Motor neuron (in vitro differentiated cells): ENCODE results near the gene ZNF516. TPM values are rescaled to one million over a fixed set of nuclear protein-coding genes. Genes with fewer than 3 reads are reported as not detected.

Source experiments
- ATAC-seq, 8 experiments: fragments of 200-7000 bp; cut with Tn5 transposase; replicated peaks in 6 of 8; 2 replicates each; pipeline ENCODE4 v1.8.0; 2021; ENCODE audit warnings: mild to moderate bottlenecking in 8 of 8, moderate library complexity in 8 of 8
- H3K27ac ChIP-seq, 2 donors: fragments of 250-450 bp; sonication (Bioruptor Pico); 2 replicates each; pipeline ENCODE4 v1.9.0; 2021; ENCODE audit warnings: antibody characterized with exemption in 2 of 2, mild to moderate bottlenecking in 2 of 2, moderate library complexity in 1 of 2
- H3K4me1 ChIP-seq, 2 donors: fragments of 250-450 bp; sonication (Bioruptor Pico); replicated peaks in 1 of 2; 2 replicates each; pipeline ENCODE4 v1.6.1; 2021; ENCODE audit warnings: antibody characterized with exemption in 2 of 2, mild to moderate bottlenecking in 2 of 2, moderate library complexity in 1 of 2
- H3K4me3 ChIP-seq, 5 donors: fragments of 250-450 bp; sonication (Bioruptor Pico); 2 replicates each; pipeline ENCODE4 v1.9.0; 2021; ENCODE audit warnings: antibody characterized with exemption in 5 of 5, mild to moderate bottlenecking in 5 of 5, moderate library complexity in 4 of 5
- WGBS, 10 experiments: fragments of 450-650 bp; shearing (Covaris generic); methylation state at CpG; one replicate each; pipeline ENCODE4 v1.0.0; 2022; 5-methylcytosine and 5-hydroxymethylcytosine counted together
- in situ Hi-C, 9 experiments: fragments of 400-800 bp; cut with MboI; loops; one replicate each; pipeline ENCODE4 v1.15.0; 2021; ENCODE audit warnings: low sequenced_read_pairs in 9 of 9, low pct_unique_long_range_greater_than_20kb in 2 of 9; ENCODE audit not compliant: unreplicated experiment in 9 of 9
- total RNA-seq, 8 experiments: library from RNA; unstranded; fragments of 300-600 nt; gene quantifications; 2 replicates each; pipeline versions ENCODE4 v1.2.3 to v1.2.4, GENCODE V29; 2022

ZNF516 gene
- total RNA-seq, 8 experiments from 2014 or later, result 13.0 to 64.2 (median 33.1) TPM

DNA sequence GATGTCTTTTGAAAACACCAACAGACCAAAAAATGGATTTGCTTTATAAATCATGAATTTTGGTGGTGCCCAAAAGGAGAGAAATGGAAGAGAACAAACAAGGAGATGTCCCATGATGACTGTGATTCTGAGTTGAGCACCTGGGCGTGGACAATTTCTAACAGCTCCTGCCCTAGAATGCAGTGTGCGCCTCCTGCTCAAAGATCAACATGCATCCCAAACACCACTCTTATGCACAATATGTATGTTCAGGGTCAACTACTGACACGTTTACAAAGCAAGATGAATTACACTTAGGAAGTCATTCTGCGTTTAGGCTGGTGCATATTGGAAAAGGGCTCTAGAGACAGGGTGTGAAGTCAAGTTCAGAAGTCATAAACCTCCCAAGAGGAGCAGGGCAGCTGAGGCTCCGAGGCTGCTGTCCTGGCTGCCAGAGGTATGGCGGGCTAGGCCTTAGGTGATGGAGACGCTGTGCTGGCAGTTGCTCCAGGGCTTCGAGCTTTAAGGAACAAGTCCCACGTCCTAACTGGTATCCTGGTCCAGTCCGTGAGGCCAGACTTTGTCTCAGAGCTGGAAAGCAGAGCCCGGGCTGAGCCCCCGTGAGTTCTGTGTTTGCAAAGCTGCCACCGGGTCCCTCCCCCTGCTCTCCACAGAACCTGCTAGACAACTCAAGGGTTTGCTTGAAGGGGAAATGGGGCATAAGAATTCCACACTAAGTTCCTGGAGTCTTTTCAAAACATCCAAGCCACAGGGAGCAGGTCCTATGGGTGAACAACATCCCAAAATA lies 74.0 kb downstream of the ZNF516 start:
- Histone ChIP-seq H3K4me3 (no peak overlapping the region), H3K27ac (no peak overlapping the region), H3K4me1 (peaks cover 34 to 36% of the 10 kb centered on the region in 2 donors)
- in situ Hi-C loops, result loop anchor here in 3 of 9 experiments (25.0 kb wide), 2 partner anchors 266 to 291 kb away; no protein-coding TSS in a partner anchor
- ATAC-seq, result peak in 5 of 8 experiments; percentile 15 to 90 (median 59)
- 27 to 100% (median 81%) methylated on average over 1 to 10 of the region's 13 CpGs; no CpG with 5 or more reads in 3 of the 10 experiments for WGBS, 10 experiments

DNA sequence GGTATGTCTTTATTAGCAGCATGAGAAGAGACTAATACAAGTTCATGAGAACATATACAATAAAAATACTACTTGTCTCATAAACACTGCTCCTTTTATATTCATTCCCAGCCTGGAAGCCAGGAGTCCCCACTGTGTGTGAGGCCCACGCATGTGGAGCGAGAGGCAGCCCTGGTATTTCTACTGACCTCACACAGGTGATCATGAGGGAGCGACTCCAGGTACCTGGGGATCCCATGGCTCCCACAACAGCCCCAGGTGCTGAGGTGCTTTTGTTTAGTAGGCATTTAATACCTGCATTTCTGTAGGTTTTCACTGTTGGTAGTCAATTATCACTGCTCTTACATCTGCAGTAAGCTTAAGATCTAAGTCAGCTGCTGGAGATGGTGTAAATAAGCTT lies 75.2 kb downstream of the ZNF516 start:
- H3K4me3 ChIP-seq, result no peak overlapping the region
- no peak overlapping the region for H3K27ac ChIP-seq
- in situ Hi-C loops, result loop anchor here in 3 of 9 experiments (25.0 kb wide), 2 partner anchors 267 to 292 kb away; no protein-coding TSS in a partner anchor
- 83 to 100% (median 100%) methylated on average over 1 to 3 of the region's 3 CpGs; no CpG with 5 or more reads in 4 of the 10 experiments for WGBS, 10 experiments
- H3K4me1 ChIP-seq, result peaks cover 22 to 26% of the 10 kb centered on the region in 2 donors
- ATAC-seq, result no peak

DNA sequence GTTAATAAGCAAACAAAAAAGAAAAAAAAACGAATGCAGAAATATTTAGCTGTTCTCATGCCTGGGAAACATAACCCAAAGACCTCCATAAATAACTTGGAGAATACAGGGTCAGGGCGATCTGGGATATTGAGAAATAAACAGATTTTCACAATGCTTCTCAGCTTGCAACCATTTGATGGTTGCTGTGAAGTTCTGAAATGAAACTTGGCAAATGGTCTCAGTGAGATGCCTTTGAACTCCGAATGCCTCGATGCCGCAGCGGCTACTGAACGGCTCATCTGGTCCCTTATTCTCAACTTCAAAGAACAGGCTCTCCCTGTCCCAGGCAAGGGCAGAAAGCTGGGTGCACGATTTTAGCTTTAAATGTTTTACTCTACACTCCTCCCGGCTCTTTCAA lies 78.1 kb downstream of the ZNF516 start:
- in situ Hi-C loops, result loop anchor here in 3 of 9 experiments (25.0 kb wide), 2 partner anchors 270 to 295 kb away; no protein-coding TSS in a partner anchor
- WGBS, 10 experiments, result 12 to 64% (median 27%) methylated on average over 2 to 9 of the region's 9 CpGs
- no peak overlapping the region for H3K27ac ChIP-seq
- no peak overlapping the region for H3K4me3 ChIP-seq
- peak in 2 of 8 experiments; percentile 15 to 16 for ATAC-seq
- peaks cover 19 to 20% of the 10 kb centered on the region in 2 donors for H3K4me1 ChIP-seq

DNA sequence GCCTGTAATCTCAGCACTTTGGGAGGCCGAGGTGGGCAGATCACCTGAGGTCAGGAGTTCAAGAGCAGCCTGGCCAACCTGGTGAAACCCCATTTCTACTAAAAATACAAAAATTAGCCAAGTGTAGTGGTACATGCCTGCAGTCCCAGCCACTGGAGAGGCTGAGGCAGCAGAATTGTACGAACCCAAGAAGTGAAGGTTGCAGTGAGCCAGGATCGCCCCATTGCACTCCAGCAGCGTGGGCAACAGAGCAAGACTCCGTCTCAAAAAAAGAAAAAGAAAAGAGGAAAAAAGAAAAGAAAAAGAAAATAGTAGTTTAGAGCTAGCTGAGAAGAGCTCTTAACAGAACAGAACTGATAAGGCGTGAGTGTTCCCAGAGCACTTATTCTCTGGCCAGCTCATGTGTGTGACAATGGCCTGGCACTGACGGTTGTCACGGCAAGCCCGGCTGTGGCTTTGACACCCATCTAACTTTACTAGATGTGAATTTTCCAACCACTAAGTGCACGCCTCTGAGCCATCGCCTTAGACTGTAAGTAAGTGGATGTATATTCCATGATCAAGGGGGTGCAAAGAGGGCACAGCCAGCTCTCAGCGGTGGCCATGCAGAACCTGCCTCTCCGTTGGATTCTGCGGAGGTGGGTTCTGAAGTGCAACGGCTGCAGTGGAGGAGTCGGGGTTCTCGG lies 80.0 kb downstream of the ZNF516 start:
- no peak overlapping the region for H3K27ac ChIP-seq
- no peak for ATAC-seq
- in situ Hi-C loops, result loop anchor here in 3 of 9 experiments (25.0 kb wide), 2 partner anchors 272 to 297 kb away; no protein-coding TSS in a partner anchor
- 73 to 100% (median 94%) methylated on average over 2 to 10 of the region's 17 CpGs for WGBS, 10 experiments
- peaks cover 7 to 8% of the 10 kb centered on the region in 2 donors for H3K4me1 ChIP-seq
- no peak overlapping the region for H3K4me3 ChIP-seq

DNA sequence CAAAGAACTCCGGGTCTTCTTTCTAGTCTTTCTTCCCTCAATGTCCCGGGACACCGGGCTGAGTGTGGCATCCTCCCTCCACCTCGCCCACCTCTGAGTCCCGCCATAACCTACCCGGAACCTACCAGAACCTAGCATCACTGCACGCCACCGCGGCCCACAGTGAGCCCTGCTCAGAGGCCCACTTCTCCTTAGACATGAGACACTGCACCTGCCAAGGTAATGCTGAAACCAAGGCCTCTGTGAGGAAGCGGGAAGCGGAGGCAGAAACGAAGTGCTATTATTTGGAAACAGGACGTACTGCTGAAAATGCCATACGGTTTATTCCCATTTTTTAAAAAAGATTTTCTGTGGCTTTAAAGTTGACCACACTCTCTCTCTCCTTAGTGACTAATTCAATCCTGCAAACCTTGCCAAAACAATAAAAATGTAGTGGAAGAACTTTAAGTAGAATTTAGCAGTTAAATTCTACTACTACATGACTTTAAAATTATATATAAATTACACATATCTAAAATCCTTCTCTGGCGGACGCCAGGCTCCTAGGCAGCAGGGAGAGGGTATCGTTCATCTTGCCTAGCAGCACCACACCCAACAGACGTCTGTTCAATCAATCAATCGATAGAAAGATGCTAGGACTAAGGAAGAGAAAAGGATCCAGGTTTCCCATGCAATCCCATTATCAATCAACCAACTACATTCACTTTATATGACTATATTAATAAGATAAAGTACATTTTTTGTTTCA lies 82.0 kb downstream of the ZNF516 start:
- in situ Hi-C loops, result loop anchor here in 3 of 9 experiments (25.0 kb wide), 2 partner anchors 274 to 299 kb away; no protein-coding TSS in a partner anchor
- peaks cover 0 to 7% of the 10 kb centered on the region in 2 donors for H3K4me1 ChIP-seq
- H3K27ac ChIP-seq, result no peak overlapping the region
- no peak overlapping the region for H3K4me3 ChIP-seq
- WGBS, 10 experiments, result 37 to 100% (median 95%) methylated on average over 1 to 11 of the region's 19 CpGs; no CpG with 5 or more reads in 2 of the 10 experiments
- ATAC-seq, result no peak

DNA sequence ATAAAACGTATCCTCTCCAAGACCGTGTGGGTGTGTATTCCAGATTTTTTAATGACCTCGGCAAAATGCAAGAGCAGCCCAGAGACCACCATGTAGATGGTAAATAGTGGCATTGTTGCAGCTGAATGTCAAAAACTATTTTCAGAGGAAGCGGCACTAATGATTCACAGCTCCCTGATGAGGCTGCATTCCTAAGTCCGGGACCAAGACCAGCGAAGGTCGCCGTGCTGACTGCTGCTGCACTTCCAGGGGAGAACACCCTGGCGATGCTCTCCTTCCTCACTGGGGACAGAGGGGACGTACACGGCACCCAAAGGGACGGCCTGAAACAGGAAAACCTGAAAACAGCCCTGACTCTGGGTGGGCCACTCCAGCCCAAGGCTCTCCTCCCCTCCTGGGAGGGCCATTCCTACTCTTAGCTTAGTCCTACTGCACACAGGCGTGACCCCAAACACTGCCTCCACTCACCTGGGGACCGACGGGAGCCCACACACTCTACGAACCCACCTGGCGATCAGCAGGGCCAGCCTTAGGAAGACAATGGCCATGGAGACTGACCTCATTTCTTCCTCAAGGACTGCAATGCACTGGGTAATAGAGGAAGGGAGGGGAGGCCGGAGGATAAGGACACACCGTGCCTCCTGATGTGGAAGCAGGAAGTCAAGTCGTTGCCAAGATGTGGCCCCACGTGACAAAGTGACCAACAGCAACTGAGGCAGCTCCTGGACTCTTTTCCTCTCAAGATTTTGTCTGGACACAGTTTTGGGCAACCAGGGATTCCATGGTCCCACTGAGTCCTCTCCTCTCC lies 82.8 kb downstream of the ZNF516 start:
- in situ Hi-C loops, result loop anchor here in 3 of 9 experiments (25.0 kb wide), 2 partner anchors 275 to 300 kb away; no protein-coding TSS in a partner anchor
- H3K4me3 ChIP-seq, result no peak overlapping the region
- ATAC-seq, result peak in 1 of 8 experiments; percentile 28
- peaks cover 0 to 7% of the 10 kb centered on the region in 2 donors for H3K4me1 ChIP-seq
- 15 to 88% (median 79%) methylated on average over 3 to 13 of the region's 21 CpGs; no CpG with 5 or more reads in 2 of the 10 experiments for WGBS, 10 experiments
- H3K27ac ChIP-seq, result no peak overlapping the region

- 82 to 97% (median 95%) methylated on average over 3 to 10 of the region's 11 CpGs; no CpG with 5 or more reads in 1 of the 10 experiments for WGBS, 10 experiments
- H3K4me1 ChIP-seq, result no peaks in the 10 kb centered on the region
- H3K27ac ChIP-seq, result no peak overlapping the region
- ATAC-seq, result no peak
- in situ Hi-C loops, result loop anchor here in 3 of 9 experiments (25.0 kb wide), 2 partner anchors 276 to 301 kb away; no protein-coding TSS in a partner anchor
- no peak overlapping the region for H3K4me3 ChIP-seq
Measured at GRCh38 chr18:76410660-76411417, 84.2 kb downstream of the ZNF516 start.

GRCh38 chr18:76410033-76410432 lies 85.0 kb downstream of the ZNF516 start:
- Histone ChIP-seq H3K4me1 (no peaks in the 10 kb centered on the region), H3K4me3 (no peak overlapping the region), H3K27ac (no peak overlapping the region)
- WGBS, 10 experiments, result 67 to 100% (median 87%) methylated on average over 1 to 5 of the region's 5 CpGs; no CpG with 5 or more reads in 5 of the 10 experiments
- in situ Hi-C loops, result loop anchor here in 3 of 9 experiments (25.0 kb wide), 2 partner anchors 277 to 302 kb away; no protein-coding TSS in a partner anchor
- ATAC-seq, result no peak

GRCh38 chr18:76408480-76409067 lies 86.5 kb downstream of the ZNF516 start:
- H3K27ac ChIP-seq, result no peak overlapping the region
- no peak for ATAC-seq
- H3K4me3 ChIP-seq, result no peak overlapping the region
- no peaks in the 10 kb centered on the region for H3K4me1 ChIP-seq
- WGBS, 10 experiments, result 82 to 100% (median 93%) methylated on average over 2 to 13 of the region's 15 CpGs; no CpG with 5 or more reads in 1 of the 10 experiments
- in situ Hi-C loops, result loop anchor here in 4 of 9 experiments (10.0 to 25.0 kb wide), 3 partner anchors 279 to 304 kb away; no protein-coding TSS in a partner anchor

- WGBS, 10 experiments, result 69 to 100% (median 95%) methylated on average over 3 to 9 of the region's 11 CpGs; no CpG with 5 or more reads in 5 of the 10 experiments
- Histone ChIP-seq H3K4me1 (no peaks in the 10 kb centered on the region), H3K27ac (no peak overlapping the region), H3K4me3 (no peak overlapping the region)
- in situ Hi-C loops, result loop anchor here in 4 of 9 experiments (10.0 to 25.0 kb wide), 3 partner anchors 280 to 305 kb away; no protein-coding TSS in a partner anchor
- no peak for ATAC-seq
Measured at GRCh38 chr18:76407681-76408080, 87.4 kb downstream of the ZNF516 start.
